ENCODE data around the gene TEFM. TPM values are rescaled to one million over a fixed set of nuclear protein-coding genes. Genes with fewer than 3 reads are reported as not detected.

TEFM gene
- total RNA-seq, 1 experiment from 2014 or later: 11.7 TPM

DNA sequence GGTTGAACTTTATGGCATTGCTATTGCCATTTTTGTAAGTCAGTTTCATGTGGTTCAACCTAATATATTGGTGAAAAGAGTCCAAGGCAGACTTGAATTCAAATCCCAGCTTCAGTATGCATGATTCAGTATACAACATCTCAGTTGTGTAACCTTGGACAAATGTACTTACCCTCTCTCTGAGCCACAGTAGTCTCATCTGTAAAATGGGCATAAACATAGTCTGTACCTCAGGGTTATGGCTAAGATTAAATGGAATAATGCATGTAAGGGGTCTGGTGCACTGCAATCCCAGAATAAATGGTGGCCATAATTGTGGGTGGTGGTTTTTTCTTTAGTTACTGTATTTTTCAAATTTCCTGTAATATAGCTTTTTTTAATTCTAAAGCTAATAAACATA lies 11.0 kb upstream of the TEFM start:
- H3K27me3 ChIP-seq (ENCODE audit: insufficient read depth, low read length): peaks cover 11% of the 10 kb centered on the region; the same call in 1 of the 2 replicates
- Mint-ChIP-seq H3K9me3 (no peaks in the 10 kb centered on the region), H3K4me3 (no peak overlapping the region), H3K4me1 (peaks cover 16 to 17% of the 10 kb centered on the region in 2 experiments), H3K36me3 (ENCODE audit: insufficient read depth in 1 of 3, low read depth in 3 of 3) (no peaks in the 10 kb centered on the region; a peak in 1 of 7 replicates), H3K27ac (no peak overlapping the region), H3K27me3 (ENCODE audit: low read depth) (peaks cover 37% of the 10 kb centered on the region)
- no peak overlapping the region for H3K4me2 ChIP-seq (ENCODE audit: insufficient read depth, insufficient read length, low read length)
- H3K9ac ChIP-seq (ENCODE audit: extremely low read depth, insufficient read length, low read length): no peak overlapping the region
- H2BK20ac ChIP-seq (ENCODE audit: low read depth, low read length, poor library complexity, severe bottlenecking): no peak overlapping the region
- H3K79me2 ChIP-seq (ENCODE audit: insufficient read depth, low read length): no peaks in the 10 kb centered on the region
- H3K79me1 ChIP-seq (ENCODE audit: insufficient read depth, low read depth, low read length, poor library complexity, severe bottlenecking): no peaks in the 10 kb centered on the region
- no peak overlapping the region for H2BK5ac ChIP-seq (ENCODE audit: insufficient read length, low read length)
- H4K91ac ChIP-seq (ENCODE audit: insufficient read length, low read depth, low read length): no peak overlapping the region
- H4K20me1 ChIP-seq (ENCODE audit: control insufficient read depth, insufficient read depth, insufficient read length): no peaks in the 10 kb centered on the region
- no peak overlapping the region for H2BK15ac ChIP-seq (ENCODE audit: low read depth, low read length)
- H2AFZ ChIP-seq (ENCODE audit: low read length): no peak overlapping the region
- DNase-seq: no peak
- H2AK5ac ChIP-seq (ENCODE audit: insufficient read length, low read length): no peak overlapping the region
- H3K4me1 ChIP-seq (ENCODE audit: insufficient read depth, low read length): peaks cover 2% of the 10 kb centered on the region; the same call in 1 of the 2 replicates
- peaks cover 4% of the 10 kb centered on the region for H3K23me2 ChIP-seq (ENCODE audit: insufficient read length, low read depth, low read length, poor library complexity, severe bottlenecking)
- no peak overlapping the region for H3K18ac ChIP-seq (ENCODE audit: insufficient read length, low read depth, low read length)
- H2BK12ac ChIP-seq (ENCODE audit: insufficient read length, low read depth, low read length): no peak overlapping the region
- H4K8ac ChIP-seq (replicated peaks; ENCODE audit: insufficient read length, low read depth, low read length): no peak overlapping the region
- H3K14ac ChIP-seq (ENCODE audit: insufficient read depth, low read length): no peak overlapping the region
- H3K4ac ChIP-seq (ENCODE audit: low read depth, low read length): no peak overlapping the region
- no peak overlapping the region for H3K23ac ChIP-seq (ENCODE audit: insufficient read length, low read depth, low read length)
- no peak overlapping the region for H3T11ph ChIP-seq (ENCODE audit: low read length)
- TF ChIP-seq, protein P1, sequence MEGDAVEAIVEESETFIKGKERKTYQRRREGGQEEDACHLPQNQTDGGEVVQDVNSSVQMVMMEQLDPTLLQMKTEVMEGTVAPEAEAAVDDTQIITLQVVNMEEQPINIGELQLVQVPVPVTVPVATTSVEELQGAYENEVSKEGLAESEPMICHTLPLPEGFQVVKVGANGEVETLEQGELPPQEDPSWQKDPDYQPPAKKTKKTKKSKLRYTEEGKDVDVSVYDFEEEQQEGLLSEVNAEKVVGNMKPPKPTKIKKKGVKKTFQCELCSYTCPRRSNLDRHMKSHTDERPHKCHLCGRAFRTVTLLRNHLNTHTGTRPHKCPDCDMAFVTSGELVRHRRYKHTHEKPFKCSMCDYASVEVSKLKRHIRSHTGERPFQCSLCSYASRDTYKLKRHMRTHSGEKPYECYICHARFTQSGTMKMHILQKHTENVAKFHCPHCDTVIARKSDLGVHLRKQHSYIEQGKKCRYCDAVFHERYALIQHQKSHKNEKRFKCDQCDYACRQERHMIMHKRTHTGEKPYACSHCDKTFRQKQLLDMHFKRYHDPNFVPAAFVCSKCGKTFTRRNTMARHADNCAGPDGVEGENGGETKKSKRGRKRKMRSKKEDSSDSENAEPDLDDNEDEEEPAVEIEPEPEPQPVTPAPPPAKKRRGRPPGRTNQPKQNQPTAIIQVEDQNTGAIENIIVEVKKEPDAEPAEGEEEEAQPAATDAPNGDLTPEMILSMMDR (conservative IDR thresholded peaks at IDR 0.05): no peak
- no peak overlapping the region for H2BK120ac ChIP-seq (ENCODE audit: low read depth, low read length, poor library complexity, severe bottlenecking)
- no peak overlapping the region for H3K56ac ChIP-seq (ENCODE audit: insufficient read length, low read depth, low read length)
- H3K27ac ChIP-seq (ENCODE audit: insufficient read length, low read depth, low read length): no peak overlapping the region
- H3K9me3 ChIP-seq (ENCODE audit: control insufficient read depth, low read depth, low read length): no peaks in the 10 kb centered on the region
- H4K5ac ChIP-seq (ENCODE audit: insufficient read length, low read depth, low read length): no peak overlapping the region

Data from H9 (cell line).